Type B pancreatic cell (in vitro differentiated cells): Measurements from ENCODE around the gene SLC3A2. TPM values are rescaled to one million over a fixed set of nuclear protein-coding genes. Genes with fewer than 3 reads are reported as not detected.
A peak's percentile ranks its signal among the peaks of the same experiment; 100 is the strongest.

ENCODE experiments used
- DNase-seq: peaks from one replicate; pipeline ENCODE4 v3.0.0; 2021; ENCODE audit warnings: mixed read lengths; ENCODE audit not compliant: unreplicated experiment; ENCODE audit errors: extremely low spot score
- H3K27ac Mint-ChIP-seq: 2 replicates; pipeline ENCODE4 v1.8.0; 2021; ENCODE audit warnings: mild to moderate bottlenecking, mixed read lengths
- H3K27me3 Mint-ChIP-seq: 2 replicates; pipeline ENCODE4 v1.8.0; 2021; ENCODE audit warnings: mixed read lengths
- H3K36me3 Mint-ChIP-seq: 2 replicates; pipeline ENCODE4 v1.8.0; 2021; ENCODE audit warnings: mixed read lengths
- H3K4me1 Mint-ChIP-seq: one replicate; pipeline ENCODE4 v1.8.0; 2021; ENCODE audit warnings: mixed read lengths; ENCODE audit not compliant: unreplicated experiment
- H3K4me3 Mint-ChIP-seq: 2 replicates; pipeline ENCODE4 v1.8.0; 2021; ENCODE audit warnings: mild to moderate bottlenecking, mixed read lengths
- H3K9me3 Mint-ChIP-seq: 2 replicates; pipeline ENCODE4 v1.8.0; 2021; ENCODE audit warnings: mixed read lengths
- total RNA-seq: library from RNA; stranded (reverse); gene quantifications from 2 replicates; pipeline ENCODE4 v1.2.1, GENCODE V29; 2021; ENCODE audit warnings: low replicate concordance
- TF ChIP-seq, protein P1 (sequence below): fragments of 200-600 bp; sonication (generic); conservative IDR thresholded peaks from 2 replicates; pipeline ENCODE4 v1.5.0; 2021; ENCODE audit warnings: antibody characterized with exemption, mild to moderate bottlenecking

SLC3A2 gene
- total RNA-seq, 1 donor from 2014 or later: 190 TPM

DNA sequence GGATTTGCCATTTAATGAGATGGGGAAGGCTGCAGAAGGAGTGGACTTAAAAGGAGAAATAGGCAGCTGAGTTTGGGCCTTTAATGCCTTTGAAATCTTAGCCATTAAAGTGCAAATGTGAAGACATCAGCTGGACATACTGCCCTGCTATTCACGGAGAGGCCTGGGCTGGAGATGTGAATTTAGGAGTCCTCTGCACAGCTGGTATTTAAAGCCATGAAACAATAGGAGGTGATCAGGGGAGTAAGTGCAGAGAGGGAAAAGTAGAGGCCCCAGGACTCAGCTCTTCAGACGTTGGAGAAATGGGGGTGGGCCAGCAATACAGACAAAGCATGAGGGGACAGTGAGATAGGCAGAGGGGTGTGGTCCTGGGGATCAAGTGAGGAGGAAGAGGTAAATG, 16.6 kb downstream of the SLC3A2 start:
- Mint-ChIP-seq H3K4me3 (no peak overlapping the region), H3K36me3 (no peaks in the 10 kb centered on the region), H3K27ac (no peak overlapping the region), H3K4me1 (no peaks in the 10 kb centered on the region), H3K27me3 (peaks cover 7% of the 10 kb centered on the region), H3K9me3 (peaks cover 4% of the 10 kb centered on the region)
- no peak for DNase-seq
- TF ChIP-seq, protein P1, sequence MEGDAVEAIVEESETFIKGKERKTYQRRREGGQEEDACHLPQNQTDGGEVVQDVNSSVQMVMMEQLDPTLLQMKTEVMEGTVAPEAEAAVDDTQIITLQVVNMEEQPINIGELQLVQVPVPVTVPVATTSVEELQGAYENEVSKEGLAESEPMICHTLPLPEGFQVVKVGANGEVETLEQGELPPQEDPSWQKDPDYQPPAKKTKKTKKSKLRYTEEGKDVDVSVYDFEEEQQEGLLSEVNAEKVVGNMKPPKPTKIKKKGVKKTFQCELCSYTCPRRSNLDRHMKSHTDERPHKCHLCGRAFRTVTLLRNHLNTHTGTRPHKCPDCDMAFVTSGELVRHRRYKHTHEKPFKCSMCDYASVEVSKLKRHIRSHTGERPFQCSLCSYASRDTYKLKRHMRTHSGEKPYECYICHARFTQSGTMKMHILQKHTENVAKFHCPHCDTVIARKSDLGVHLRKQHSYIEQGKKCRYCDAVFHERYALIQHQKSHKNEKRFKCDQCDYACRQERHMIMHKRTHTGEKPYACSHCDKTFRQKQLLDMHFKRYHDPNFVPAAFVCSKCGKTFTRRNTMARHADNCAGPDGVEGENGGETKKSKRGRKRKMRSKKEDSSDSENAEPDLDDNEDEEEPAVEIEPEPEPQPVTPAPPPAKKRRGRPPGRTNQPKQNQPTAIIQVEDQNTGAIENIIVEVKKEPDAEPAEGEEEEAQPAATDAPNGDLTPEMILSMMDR: no peak

DNA sequence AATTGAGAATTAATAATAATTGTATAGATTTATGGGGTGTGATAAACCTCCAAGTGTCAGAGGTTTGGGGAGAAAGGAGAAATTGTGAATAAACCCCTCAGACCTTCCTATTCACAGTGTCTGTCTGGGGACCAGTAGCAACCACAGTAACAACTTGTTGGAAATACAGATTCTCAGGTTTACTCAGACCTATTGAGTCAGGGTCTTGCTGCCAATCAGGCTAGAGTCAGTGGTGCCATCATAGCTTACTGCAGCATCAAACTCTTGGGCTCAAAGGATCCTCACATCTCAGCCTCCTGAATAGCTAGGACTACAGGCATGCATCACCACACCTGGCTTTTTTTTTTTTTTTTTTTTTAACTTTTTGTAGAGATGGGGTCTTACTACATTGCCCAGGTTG, 17.3 kb downstream of the SLC3A2 start:
- no peak for DNase-seq
- Mint-ChIP-seq H3K9me3 (peaks cover 4% of the 10 kb centered on the region), H3K36me3 (no peaks in the 10 kb centered on the region), H3K4me3 (no peak overlapping the region), H3K27me3 (peaks cover 7% of the 10 kb centered on the region), H3K4me1 (no peaks in the 10 kb centered on the region), H3K27ac (no peak overlapping the region)
- TF ChIP-seq, protein P1: no peak

DNA sequence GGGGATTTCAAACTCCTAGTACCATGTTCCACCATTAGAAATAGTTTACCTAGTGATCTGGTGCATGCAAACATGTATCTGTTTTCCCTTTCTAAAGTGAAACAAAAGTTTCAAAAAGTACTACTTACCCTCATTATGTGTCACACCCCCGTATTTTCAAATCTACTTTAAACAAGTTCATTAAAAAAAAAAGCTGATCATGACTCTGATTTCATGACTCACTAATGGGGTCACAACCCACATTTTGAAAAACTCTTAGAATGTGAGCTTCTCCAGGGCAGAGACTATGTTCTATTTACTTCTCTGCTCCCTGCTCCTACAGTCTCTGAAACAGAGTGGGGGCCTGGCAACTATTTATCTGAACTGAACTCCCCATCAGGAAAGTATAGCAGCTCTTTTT, 22.2 kb downstream of the SLC3A2 start:
- Mint-ChIP-seq H3K36me3 (no peaks in the 10 kb centered on the region), H3K4me3 (no peak overlapping the region), H3K27me3 (peaks cover 13% of the 10 kb centered on the region), H3K9me3 (no peaks in the 10 kb centered on the region), H3K27ac (no peak overlapping the region), H3K4me1 (peaks cover 4% of the 10 kb centered on the region)
- no peak for DNase-seq
- TF ChIP-seq, protein P1: no peak

DNA sequence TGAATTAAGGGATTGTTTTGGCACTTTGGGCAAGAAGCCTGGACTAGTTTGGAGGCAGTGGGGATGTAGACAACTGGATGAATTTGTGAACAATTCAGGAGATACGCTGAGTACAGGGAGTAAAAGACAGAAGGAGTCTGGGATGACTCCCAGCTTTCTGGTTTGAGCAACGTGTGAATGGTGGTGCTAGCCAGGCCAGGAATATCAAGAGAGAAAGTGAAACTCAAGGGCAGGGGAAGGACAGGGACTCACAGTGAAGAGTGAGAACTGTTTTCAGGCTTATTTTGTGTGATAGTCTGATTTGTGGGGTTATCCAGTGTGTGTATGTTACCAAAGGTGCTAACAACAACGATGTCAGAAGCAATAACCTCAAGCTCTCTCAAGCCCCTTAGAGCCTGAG, 24.6 kb downstream of the SLC3A2 start:
- H3K27me3 Mint-ChIP-seq: peaks cover 11% of the 10 kb centered on the region
- H3K27ac Mint-ChIP-seq: no peak overlapping the region
- TF ChIP-seq, protein P1: no peak
- no peak overlapping the region for H3K4me3 Mint-ChIP-seq
- no peaks in the 10 kb centered on the region for H3K9me3 Mint-ChIP-seq
- no peaks in the 10 kb centered on the region for H3K36me3 Mint-ChIP-seq
- no peak for DNase-seq
- H3K4me1 Mint-ChIP-seq: peaks cover 4% of the 10 kb centered on the region

DNA sequence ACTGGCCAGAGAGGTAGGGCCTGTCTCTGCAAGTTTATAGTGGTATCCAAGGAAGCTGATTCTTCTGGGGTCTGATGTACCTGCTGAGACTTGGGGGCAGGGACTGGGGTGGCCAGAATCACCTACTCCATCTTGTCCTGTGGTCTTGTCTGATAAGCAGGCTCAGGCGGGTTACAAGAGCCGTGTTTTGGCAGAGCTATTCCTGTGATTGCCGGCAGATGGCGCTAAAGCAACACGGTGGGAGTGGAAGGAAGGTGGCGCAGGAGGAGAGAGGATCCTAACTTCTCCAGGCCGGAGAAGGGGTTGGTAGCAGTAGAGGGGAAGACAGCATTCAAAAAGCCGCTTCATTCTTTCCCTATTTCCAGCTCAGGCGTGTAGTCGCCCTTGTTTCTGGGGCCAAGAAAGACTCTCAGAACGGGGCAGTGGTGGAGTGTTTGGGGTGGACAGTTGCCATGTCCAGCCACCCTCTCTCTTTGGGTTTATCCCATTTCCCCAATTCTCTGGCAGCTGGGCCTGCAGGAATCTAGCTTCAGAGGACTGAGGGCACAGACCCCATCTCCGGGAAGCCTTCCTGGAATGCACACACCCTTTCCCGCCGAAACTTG, 25.3 kb downstream of the SLC3A2 start:
- Mint-ChIP-seq H3K9me3 (no peaks in the 10 kb centered on the region), H3K27me3 (peaks cover 9% of the 10 kb centered on the region), H3K36me3 (no peaks in the 10 kb centered on the region), H3K4me1 (peaks cover 4% of the 10 kb centered on the region), H3K4me3 (no peak overlapping the region), H3K27ac (no peak overlapping the region)
- TF ChIP-seq, protein P1: peak; percentile 98
- DNase-seq: peak; percentile 88
